ENCODE measurements around the gene NCAPG2.
A peak's percentile ranks its signal among the peaks of the same experiment; 100 is the strongest.

The NCAPG2 gene

DNA sequence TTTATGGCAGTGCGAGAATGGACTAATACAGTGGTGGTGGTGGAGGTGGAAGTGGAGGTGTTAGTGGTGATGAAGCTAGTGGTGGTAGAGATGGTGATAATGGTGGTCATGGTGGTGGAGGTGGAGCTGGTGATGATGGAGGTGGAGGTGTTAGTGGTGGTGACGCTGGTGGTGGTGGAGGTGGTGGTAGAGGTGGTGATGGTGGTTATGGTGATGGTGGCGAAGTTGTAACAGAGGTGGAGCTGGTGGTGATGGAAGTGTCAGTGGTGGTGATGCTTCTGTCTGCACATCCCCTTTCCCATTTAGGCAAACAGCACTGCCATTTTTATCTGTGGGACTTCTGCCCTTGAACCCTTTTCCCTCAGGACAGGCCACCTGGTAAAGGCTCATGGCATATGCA is 109.5 kb downstream of the NCAPG2 start:
- no peak for DNase-seq (ENCODE audit: low spot score)

DNA sequence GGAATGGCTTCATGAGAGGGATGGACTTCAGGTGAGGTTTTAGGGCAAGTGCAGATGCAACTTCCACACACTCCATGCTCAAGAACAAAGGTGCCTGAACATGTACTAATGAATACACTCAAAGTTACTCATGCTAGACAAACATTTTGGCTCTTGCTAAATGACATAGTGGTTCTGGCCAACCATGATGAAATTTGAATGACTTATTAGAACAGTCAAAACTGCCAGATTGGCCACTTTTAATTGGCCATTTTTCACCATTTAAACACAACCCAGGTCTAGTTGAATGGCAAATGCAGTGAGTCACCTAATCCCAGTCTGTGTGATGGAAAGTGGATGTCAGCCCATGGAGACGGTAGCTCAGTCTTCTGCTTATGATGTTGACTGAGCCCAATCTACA is 112.1 kb downstream of the NCAPG2 start:
- no peak for DNase-seq (ENCODE audit: low spot score)

DNA sequence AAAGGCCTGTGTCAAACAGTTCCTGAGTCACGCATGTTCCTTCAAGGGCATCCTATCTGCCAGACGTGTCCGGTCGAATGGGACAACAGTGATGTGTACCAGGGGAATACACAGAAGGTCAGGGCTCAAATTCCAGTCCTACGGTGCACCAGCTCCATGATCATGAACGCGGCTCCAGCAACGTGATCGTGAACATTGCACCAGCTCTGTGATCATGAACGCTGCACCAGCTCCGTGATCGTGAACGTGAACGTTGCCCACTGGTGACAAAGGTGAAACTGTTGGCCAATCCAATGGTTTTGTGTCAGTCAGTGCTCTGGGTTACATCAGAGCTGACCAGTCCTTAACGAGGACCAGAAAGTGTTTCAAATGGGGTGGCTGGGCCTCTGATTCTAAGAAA is 112.7 kb downstream of the NCAPG2 start:
- DNase-seq (ENCODE audit: low spot score) = no peak

DNA sequence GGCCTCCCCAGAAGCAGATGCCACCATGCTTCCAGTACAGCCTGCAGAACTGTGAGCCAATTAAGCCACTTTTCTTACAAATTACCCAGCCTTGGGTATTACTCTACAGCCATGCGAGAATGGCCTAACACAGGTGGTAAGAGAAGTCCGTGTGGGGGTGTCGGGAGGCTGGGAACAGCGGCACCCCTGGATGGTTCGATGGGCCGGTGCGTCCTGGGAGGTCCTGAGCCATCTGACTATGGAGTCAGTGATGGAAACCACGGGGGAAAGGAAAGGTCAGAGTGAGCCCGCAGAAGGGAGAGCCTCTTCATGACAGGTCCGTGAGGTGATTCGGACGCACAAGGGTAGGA is 114.4 kb downstream of the NCAPG2 start:
- no peak for DNase-seq (ENCODE audit: low spot score)

DNA sequence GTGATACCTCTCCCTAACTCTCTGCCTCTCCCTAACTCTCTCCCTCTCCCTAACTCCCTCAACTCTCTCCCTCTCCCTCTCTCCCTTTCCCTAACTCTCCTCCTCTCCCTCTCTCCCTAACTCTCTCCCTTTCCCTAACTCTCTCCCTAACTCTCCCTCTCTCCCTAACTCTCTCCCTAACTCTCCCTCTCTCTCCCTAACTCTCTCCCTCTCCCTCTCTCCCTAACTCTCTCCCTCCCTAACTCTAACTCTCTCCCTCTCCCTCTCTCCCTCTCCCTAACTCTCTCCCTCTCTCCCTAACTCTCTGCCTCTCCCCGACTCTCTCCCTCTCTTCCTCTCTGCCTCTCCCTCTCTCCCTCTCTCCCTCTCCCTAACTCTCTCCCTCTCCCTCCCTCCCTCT is 115.0 kb downstream of the NCAPG2 start:
- DNase-seq (ENCODE audit: low spot score) = no peak

DNA sequence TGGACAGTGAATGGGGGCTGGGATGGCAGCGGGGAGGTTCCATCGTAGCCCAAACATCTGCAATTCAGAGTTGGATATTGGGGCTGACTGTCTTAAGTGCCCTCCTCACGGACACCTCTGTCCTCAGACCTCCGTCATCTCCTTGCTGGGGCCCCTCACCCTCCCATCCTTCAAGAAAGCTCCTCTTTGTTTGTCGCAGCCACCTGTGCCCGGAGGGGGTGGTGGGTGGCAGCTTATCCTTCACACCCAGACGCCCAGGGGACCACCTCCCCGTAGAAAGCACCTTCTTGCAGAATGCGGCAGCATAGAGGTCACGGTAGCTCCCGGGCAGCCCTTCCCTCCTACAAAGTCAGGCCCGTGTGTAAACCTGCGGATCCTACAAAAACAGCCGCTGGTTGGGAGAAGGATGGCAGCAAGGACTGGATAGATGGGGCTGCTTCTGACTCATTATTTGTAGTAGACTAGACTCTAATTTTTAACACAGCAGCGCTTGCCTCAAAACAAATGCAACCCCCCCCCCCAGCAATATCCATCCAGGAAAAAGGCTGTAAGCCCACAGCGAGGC is 115.6 kb downstream of the NCAPG2 start:
- no peak for DNase-seq (ENCODE audit: low spot score)

DNA sequence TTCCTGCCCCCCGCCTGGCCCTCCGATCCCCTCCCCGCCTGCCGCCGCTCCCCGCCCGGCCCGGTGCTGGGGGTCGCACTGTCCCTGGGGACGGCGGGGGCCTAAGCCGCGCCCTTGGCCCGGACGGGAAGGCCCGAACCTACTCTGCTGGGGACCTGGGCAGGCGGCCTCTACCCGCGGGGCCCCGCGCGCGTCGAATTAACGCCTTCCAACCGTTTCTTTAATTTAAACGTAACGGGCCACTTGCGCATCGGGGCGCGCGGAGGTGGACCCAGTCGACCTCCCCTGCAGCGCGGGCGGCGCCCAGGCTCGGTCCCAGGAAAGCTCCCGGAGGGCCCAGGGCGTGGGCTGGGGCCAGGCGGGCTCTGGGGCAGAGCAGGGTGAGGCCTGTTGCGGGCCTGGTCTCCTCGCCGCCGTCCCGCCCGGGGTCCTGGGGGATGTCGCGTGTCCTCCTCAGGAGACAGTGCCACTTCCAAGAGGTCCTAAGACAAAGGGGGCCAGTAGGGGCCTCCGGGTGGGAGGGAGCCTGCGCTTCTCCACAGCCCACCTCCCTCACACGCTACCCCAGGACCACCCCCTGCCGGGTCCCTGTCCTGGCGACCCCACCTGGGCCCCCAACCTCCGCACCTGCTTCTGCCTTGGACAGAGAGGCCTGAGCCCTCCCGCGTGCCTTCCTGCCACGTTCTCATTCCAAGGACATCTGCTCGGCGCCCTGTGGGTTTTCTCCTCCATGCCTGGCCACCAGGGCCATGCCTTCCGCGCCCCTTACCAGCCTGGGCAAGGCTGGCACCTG is 116.3 kb downstream of the NCAPG2 start:
- DNase-seq (ENCODE audit: low spot score) = no peak

DNA sequence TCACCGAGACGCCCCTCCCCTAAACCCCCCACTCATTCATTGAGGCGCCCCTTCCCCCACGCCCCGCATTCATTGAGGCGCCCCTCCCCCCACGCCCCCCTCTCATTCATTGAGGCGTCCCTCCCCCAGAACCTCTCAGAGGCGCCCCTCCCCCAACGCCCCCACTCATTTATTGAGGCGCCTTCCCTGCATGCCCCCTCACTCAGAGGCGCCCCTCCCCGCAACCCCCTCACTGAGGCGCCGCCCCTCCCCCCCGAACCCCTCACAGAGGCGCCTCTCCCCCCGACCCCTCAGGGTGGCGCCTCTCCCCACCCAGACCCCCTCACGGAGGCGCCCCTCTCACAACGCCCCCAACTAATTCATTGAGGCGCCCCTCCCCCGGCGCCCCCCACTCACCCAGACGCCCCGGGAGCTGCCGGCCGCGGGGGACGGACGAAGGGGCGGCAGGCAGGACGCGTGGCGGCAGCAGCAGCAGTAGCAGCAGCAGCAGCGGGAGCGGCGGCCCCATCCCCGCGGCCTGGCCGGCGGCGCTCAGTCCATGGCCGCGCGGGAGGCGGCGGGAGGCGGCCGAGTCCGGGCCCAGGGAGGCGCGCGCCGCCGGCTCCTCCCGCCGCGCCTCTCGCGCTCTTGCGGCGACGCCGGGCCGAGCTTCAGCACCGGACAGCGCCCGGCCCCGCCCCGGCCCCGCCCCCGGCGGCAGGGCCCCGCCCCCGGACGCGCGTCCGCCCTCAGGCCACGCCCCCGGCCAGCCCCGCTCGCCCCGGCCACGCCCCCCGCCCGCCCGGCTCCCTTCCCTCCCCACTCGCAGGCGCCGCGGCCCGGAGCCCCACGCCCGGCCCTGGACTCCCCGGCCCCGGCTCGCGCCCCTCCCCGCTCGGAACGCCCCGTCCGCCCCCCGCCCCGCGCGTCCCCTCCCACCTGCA is 117.2 kb downstream of the NCAPG2 start, which contains the start of gene PTPRN2:
Gene PTPRN2 (minus strand): TSS at position 662 of the 923 bp plus-strand sequence.
- peak; percentile 66 for DNase-seq (ENCODE audit: low spot score)

DNA sequence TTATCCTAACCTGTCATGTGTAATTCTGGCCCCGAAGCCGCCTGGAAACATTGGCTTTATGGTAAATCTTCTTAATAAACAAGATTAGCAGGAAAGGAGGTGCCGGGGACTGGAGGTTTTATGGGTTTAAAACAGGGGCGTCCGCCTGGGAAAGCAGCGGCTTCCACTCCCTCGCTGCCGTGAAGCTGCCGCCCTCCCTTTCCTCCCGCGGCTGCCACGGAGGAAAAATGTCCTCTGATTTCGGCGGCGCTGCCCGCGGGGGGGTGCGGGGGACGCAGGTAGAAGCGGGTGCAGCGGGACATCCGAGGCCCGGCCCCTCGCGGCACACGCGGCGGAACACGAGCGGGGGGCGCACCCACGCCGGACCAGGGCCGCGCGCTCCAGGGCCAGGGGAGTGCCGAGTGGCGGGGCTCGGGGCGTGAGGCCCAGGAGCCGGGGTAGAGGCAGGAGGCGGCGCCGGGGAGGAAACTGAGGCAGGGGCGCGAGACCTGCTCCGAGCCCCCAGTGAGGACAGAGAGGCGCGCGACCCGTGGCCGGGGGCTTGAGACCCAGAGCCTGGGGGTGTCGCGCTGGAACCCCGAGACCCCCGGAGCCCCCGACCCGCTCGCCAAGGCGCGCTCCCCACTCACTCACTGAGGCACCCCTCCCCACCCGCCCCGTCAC is 118.0 kb downstream of the NCAPG2 start:
- no peak for DNase-seq (ENCODE audit: low spot score)

DNA sequence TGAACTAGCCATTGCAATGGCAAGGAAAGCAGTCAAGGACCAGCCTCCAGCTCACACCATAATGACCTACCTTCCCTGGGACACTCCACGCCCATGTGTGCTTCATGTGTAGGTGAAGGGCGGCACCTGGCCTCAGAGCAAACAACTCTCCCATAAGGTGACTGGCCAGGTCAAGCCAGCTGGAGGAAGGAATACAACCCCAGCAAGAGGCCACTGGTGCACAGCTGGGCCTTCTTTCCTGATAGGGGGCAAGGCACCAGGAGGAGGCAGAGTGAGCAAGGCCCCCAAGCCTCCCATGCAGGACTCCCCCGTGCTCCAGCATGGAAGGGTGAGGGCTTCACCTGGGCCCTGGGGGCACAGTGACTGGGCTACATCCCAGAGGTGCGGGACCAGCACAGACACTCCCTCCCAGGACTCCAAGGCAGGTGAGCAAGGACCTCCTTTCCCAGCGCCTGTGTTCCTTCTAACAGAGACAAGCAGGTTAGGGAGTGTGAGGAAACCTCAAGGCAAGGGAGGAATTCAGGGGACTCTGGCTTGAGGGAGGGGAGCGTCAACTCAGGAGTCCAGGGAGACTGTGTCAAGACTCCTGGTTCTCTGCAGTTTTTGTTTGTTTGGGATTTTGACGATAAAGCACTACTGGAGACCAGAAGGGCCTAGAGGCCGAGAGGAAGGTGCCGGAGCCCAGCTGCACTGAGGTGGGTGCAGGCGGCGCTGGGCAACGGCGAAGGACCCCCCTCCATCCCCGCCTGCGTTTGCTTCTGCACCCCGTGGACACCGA is 118.7 kb downstream of the NCAPG2 start:
- DNase-seq (ENCODE audit: low spot score) = no peak

DNA sequence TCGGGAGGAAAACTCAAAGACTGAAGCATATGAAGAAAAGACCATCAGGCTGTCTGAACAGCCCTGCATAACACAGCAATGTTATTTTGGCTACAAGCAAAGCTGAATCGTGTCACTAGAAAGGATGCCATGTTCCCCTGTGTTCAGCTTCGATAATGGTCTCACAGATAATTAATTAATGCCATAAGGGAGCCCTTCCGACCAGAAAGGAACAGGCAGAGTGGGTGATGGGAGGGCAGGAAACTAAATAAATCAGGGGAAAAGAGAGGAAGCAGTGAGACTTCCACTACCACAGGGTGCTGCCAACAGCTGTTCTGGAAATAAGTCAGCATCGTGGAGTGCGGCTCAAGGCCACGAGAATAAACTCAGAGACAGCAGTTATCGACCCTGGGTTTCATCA is 120.2 kb downstream of the NCAPG2 start:
- DNase-seq (ENCODE audit: low spot score) = no peak

DNA sequence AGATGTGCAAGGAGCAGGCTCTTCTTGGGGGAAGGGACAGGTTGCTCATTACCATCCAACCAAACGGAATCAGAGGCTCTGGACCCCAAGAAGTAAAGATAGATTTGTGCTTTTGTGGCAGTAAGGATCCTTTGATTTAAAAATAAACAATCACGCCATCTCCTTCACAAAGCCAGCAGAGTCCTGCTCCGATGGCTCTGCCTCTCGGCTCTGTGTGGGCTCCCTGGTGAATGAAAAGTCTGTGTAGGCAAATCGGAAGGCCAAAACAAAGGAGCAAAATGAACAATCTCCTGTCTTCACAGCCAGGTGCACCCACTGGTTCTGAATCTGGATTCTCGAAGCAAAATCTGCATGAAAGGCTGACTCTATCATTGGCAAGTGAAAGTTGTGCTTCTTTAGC is 120.8 kb downstream of the NCAPG2 start:
- DNase-seq (ENCODE audit: low spot score) = no peak

DNA sequence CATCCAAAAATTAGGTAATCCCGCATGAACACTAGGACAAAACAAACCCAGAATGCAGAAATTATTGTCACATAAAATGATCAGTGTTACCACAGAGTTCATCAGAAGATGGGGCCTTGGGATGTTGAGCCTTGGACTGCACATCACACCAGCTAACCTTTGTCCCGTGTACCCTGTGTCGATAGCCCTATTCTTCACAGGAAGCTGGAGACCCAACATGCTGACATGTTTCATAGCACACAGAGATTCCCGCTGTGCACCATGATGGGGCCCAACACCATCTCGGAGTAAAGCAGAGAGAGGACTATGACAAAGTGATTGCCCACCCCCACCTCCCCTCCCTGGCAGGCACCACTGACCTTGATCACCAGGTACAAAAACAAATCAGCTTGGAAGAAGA is 121.5 kb downstream of the NCAPG2 start:
- DNase-seq (ENCODE audit: low spot score) = no peak

DNA sequence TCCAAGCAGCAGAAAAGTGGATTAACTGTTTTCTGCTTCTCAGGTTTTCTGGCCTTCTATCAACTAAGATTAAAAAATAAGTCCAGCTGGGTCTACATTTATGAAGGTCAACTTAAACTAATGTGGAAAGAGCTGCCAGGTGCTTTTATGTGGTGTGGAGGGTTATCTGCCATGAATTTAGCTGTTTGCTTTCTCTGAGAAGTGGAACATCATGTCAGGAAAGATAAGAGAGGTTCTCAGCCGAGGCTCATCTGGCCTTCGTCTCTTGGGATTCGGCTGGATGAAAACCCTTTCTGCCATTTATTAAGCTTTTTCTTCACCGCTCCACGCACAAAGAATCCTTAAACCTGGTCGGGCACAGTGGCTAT is 122.5 kb downstream of the NCAPG2 start:
- no peak for DNase-seq (ENCODE audit: low spot score)

DNA sequence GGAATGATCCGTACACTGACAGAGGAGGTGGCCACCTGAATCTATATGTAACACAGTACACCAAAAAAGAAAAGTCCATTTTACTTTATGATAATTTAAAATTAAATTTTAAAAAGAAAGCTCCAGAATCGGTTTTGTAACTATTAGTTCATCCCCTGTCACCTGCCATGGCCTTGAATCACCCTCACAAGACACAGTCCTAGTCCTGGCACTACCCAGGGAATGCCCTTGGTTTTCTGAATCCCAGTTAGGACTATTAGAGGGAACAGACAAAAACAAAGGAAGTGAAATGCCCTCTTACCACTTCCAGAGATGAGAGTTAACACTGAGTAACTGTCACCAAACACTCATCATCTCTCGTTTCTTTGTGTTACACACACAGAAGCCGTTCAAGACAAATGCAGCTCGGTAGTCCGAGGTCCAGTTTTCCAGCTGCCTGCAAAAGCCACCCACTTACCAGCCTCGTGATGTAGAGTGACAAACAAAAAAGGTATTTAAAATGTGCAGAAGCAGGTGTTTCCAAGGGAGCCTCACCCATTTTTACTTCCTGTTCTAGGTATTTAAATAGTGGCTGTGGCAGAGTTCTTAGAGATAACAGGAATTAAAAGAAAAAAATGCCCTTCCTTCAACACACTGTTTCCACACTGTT is 123.0 kb downstream of the NCAPG2 start:
- no peak for DNase-seq (ENCODE audit: low spot score)
